Renal cortical epithelial cell (primary cell): Measurements from ENCODE around the gene AGAP1. TPM values are rescaled to one million over a fixed set of nuclear protein-coding genes. Genes with fewer than 3 reads are reported as not detected.

ENCODE experiments used
- DNase-seq: peaks from one replicate; pipeline ENCODE4 v3.0.0-alpha.2; 2011; ENCODE audit warnings: low read depth
- total RNA-seq: library from RNA; depleted of rRNA; stranded (reverse); fragments of >200 nt; gene quantifications from 2 replicates; pipeline ENCODE4 v1.2.3, GENCODE V29; 2014

The AGAP1 gene
- total RNA-seq, 1 donor from 2014 or later = 17.6 TPM

DNA sequence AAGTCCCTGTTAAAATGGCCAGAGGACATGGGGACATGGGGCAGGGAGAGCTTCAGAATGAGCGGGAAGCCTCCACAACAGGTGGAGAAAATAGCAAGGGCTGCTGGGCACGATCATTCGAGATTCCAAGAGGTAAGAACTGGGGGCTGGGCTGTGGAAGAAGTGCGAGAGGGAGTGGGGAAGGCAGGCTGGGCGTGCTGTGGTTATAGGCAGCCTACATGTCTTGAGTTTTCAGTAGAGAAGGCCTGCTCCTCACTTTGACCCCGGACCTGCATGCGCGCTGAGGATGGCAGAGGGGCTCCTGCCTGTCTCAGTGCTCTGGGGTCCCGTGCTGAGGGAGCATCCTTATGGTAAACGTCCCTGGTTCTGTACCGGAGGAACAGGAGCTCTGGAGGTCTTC is 115.5 kb downstream of the AGAP1 start:
- DNase-seq = no peak

DNA sequence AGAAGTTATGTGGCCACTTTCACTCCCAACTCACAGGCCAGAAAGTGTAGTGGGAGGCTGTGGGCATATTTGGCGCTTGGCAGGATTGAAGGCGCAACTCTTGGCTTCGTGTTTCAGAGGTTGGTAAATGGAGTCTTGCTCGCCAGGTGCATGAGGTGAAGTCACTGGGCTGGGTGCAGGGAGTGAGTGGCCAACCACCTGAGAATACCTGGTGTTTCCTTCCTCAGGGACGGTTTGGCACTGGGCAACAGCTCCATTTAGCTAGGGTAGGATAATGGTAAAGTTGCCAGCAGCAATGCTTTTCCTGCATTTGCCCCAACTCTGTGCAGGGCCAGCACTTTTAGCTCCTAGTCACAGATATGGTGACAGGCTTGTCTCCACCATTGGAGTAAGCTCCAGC is 115.9 kb downstream of the AGAP1 start:
- DNase-seq = no peak

DNA sequence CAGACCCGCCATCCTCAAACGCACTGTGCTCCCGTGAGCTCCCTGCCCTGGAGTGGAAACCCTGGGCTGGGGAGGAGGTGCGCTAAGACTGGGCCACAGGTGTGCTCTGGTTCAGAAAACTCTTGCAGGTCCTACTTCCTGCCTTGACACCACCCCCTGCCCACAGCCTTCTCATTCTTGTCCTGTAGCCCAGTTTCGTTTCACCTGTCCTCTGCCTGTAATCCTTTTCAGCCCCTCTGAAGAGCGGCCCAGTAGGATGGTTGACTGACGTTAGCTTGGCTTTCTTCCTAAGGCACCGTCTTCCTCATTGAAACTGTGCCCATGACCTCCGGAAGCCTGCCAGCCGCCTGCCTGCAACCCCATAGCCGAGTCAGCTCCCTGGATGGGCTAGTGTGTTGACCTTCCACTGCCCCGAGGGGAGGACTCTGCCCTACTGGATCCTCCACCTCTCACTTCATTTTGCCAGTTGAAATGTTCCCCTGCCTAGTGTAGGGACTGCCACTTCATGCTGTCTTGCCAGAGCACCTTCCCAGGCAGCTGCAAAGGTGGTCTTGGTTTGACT is 116.9 kb downstream of the AGAP1 start:
- no peak for DNase-seq

DNA sequence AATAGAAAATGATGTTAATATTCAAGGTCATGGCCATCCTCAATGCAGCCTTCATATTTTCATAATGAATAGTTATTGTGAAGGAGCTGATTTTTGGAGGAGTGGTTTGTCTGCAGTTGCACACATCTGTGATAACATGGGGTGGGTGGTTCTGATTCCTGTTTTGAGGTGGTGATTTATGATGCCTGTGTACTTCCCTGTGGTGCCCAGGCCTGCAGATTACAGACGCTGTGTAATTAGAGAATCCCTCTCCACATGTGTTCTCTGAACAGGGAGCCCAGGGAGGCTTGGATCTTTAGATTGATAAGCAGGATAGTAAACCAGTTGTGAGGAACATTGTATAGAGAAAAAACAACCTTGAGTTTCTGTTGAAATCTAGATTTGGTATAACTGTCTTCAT is 117.5 kb downstream of the AGAP1 start:
- no peak for DNase-seq

DNA sequence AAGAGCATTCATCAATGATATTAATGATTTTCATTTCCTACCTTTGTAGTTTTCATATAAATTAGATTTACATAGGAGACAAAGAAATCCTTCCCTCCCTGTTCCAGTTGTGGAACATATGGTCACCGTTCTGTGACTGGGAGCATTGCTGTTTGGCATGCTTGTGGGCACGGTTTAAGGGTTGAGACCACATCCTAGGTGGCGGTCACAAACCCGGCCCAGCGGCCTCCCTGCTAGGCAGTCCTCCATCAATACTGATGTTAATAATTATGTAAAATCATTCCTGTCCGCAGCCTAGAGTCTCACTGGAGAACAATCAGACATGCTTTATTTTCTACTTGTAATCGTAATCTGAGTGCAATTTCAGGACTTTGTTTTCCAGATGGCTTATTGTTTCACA is 117.9 kb downstream of the AGAP1 start:
- DNase-seq = no peak

DNA sequence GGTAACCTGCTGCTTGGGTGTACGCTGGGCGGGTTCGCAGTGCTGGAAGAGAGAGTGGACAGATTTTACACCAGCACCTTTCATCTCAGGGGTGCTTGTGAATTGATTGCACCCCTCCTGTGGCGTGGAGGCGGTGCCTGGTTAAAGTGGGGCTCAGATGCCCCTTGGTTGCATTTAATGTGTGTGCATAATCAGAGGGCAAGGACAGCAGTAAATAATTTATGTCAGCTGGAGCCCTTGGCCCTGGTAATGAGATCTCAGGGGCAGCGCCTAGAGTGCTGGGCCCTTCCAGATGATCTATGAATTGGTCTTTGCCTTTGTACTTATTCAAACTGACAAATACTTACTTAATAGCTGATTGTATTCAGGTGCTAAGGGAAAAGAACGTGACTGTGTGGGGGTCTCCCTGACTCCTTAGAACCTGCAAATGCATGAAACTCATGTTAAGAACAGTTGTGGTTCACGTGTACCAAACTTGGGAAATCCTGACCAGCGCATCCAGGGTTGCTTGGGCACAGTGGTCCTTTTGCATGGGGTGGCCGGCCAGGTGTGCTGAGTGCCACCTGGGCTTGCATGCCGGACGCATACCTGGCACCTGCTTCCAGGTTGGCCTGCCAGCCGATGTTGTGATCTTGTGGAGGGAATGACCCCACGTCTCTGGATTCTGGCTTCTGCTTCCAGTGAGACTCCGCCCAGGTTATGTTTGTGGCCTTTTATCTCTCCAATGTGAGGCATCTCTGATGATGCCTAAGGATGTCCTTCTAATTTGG is 118.5 kb downstream of the AGAP1 start:
- no peak for DNase-seq

DNA sequence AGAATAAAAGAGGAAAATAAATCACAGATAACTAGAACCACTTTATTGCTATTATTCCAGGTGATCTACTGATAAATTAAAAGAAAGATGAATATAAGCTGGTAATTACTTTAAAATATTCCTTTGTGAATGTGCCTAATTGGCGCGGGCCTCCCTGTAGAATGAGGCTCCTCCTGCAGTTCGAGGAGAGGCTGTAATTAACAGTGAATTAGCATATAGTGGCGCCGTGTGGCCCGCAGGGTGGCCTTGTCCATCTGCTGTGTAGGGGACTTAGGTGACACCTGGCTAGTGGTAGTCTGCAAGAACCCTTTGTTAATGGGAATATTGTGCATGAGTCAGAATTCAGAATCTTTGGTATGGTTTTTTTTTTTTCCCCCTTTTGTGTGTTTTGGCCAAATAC is 119.8 kb downstream of the AGAP1 start:
- DNase-seq = no peak

DNA sequence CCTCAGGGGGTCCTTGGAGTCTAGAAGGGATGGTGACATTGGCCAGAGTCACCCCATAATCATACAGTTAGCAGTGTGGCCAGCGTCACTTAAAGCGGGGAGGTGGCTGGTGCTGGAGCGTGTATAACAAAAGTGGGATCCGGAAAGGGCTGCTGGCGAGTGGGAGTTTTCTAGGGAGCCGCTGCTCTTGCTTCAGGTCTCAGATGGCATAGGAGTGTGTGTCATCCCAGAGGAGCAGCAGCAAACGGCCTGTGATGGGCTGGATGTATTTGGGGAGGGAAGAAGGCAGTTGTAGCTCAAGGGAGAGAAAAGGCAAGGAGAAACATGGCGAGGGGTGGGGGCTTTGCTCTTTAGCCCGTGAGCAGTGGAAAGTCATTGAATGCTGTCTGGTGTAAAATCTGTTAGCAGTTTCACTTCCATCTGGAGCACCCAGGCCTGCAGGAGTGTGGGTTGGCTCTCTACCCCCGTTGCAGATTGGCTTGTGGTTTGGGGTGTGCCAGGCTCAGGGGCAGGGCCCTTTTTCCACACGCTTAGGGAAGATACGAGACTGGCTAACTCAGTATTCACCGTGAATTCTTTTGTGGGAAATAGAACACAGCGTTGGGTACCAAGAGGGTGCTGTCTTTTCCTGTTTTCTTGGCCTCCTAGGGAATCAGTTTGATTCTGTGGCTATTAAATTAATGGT is 120.5 kb downstream of the AGAP1 start:
- no peak for DNase-seq

DNA sequence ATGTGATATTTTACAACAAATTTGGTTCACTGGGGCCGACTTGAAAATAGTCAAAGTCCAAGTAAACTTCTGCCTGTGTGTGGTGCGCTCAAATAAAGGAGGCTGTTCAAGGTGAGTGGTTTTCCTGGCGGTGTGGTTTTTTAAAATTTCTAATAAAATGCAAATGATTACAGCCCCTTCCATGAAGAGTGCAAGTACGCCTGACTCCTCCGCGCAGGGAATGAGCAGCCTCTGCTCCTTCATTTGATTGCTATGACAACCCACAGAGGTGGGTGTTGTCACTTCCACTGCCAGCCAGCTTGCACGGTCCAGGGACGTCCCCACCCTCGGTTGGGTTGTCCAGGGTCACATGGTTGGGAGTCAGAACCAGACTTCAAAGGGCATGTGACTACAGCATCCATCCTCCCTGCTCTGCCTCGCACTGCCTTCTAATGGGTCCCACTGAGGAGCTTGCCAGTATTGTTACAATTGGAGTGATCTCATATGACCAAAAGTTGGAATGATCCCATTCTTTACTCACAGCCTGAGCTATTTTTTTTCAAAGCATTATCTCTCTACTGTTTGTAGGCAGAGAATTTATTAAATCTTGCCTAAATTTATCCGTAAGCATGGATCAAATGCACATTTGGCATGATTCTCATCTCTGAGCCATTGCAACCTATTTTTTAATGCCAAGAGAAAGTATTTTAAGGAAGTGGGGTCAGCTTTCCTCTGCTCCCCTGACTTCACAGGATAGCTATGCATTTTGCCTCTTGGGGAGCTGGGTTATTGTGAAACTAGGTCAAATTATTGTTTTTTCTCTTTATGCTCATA is 121.3 kb downstream of the AGAP1 start:
- DNase-seq = peak; percentile 23

DNA sequence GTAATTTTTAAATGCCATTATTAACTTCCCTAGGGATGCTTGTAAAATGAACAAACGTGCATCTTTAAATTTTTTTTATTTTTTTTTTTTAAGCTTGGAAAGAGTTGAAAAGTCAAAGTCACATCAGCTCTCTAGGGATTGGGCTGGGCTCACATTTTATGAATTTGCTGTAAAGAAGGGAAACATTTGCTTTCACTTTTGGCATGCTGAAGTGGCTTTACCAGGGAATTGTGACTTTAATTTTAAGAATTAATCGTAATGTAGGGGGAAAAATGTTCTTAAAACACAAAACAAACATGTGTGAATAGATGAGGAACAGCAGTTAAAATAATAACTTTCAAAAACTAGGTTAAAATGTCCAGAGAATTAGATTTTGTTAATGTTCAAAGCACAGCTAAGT is 123.0 kb downstream of the AGAP1 start:
- DNase-seq = no peak

DNA sequence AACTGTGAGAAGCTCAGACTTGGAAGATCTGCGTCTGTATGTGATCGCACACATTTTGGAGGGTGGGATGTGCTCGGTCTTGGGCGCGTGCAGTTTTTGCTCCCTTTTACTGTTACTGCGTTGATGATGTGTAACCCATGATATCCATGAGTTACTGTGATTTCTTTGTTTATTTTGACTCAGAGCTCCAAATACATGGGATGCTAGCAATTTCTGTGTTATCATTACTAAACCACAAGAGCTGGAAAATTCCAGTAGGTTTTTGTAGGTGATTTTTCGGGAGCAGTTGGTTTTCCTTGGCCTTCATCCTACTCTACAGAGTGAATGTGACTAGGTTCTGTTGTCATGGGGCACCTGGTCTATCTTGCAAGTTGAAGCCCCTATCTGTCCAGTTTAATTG is 124.2 kb downstream of the AGAP1 start:
- DNase-seq = peak; percentile 26

DNA sequence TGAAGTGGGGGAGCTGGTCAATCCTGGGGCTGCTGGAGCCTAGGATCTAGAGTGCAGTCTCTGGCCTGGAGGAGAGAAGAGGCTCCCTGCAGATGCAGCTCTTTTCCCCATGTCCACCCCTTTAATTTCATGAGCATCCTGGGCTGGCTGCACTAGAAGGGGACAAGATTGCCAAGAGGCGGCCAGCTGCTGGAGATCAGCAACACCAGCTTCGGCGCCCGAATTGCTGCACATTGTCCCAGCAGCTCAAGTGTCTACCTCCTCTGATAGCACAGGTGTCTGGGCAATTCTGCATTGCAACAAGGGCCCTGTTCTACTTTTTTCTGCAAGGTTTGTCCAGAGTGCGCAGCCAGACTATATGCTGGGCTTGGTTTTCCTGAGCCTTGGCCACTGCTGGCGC is 125.7 kb downstream of the AGAP1 start:
- DNase-seq = no peak

DNA sequence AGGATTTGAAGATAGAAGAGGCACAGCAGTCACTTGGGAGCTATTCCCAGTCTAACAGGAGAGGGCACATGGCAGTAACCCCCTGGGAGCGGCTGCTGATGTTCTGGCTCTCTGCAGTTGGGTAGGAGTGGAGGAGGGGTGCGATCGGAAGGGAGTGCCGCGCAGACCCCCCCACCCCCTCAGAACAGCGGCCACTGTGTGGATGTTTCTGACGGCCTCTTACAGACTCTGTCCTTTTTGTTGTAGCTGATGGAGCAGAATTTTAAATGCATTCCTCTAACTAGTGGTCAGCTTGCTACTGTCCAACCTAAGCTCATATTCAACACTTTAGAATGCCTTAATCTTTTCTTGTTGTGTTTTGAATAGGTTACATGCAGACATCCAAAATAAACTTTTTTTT is 127.9 kb downstream of the AGAP1 start:
- DNase-seq = no peak

DNA sequence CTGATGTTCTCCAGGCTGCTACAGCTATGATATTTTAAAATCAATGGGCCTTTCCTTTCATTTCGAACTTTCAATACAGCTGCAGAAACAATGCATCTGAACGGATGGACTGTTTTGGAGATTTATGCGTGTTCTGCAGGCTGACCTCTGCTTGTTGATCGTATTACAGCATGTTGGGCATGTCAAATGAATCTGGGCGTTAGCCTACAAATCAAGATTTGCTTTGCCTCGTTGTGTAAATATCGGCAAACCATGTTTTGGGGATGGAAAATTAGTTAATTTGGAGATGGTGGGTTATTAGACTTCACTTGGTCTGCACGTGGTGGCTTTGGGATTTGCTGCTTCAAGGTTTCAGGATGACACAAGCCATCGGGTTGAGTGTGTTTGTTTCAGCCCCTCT is 129.3 kb downstream of the AGAP1 start:
- DNase-seq = no peak

DNA sequence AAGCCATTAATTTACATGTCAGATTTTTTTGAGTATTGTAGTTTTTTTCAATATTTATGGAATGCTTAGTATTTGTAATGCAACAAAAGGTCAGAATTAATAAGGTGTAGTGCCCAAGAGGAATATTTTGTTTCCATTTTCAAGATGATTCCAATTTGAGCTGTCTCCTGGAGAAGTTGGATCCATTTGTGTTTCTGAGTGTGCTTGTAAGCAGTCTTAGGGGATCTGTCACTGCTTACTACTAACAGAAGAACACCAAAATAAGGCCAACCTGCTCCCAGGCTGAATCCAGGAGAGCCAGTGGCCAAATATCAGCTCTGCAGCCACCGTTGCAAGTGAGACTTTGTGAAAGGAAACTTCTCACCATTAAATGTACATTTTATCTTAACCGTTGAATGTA is 129.9 kb downstream of the AGAP1 start:
- no peak for DNase-seq

DNA sequence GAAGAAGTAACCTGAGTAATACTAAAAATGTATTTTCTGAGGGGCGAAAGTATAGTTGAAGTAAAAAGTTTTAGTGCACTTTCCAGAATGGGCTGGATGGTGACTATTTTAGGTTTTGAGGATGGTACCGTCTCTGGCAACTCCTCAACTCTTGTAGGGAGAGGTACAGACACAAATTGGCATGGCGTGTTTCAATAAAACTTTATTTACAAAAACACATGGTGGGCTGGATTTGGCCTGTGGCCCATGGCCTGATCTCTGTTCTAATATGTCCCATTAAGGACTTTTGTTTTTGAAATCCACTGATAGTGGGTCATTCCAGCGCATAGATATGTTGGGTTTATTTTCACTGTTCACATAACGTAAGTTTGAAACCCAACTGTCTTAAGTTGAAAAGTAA is 132.8 kb downstream of the AGAP1 start:
- no peak for DNase-seq

DNA sequence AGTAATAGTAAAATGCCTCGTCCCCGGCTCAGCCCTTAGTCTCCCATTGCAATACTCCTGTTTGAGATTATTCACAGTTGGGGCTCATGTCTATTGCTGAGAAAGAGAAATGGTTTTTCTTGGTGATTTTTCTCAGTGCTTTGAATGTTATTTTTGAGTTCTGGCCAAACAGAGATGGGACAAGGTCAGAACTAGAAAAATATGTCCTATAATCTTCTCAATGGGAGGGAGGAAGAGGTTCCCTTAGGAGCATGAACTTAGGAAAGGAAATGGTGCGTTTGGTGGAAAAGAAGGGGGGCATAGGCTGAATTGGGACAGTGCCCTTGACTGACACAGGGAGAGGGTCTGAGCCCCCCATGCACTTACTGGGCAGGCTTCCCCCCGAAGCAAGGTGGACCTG is 133.8 kb downstream of the AGAP1 start:
- no peak for DNase-seq

DNA sequence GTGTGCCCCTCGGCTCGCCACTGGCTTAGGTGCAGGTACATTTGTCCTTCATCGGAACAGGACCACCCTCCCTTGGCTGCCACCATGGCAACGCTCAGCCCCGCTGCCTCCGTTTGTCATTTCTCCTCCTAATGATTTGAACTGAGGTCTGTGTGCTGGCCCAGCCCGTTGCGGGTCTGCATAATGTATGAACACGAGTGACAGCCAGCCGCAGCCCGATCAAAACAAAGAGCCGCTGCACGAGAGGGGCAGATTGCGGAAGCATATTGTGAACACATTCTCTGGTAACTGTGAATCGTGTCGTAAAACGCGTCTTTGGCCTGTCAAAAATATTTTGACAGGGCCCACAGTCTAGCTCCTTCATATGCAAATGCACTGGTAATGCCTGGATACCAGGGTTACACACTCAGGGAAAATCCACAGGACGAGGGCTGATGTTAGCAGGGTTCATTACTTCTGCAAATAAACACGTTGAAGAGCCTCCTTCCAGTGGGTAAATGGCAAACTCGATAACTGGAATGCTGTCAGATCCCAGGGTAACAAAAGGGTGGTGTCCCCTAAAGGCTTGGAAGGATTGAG is 137.0 kb downstream of the AGAP1 start:
- DNase-seq = no peak

DNA sequence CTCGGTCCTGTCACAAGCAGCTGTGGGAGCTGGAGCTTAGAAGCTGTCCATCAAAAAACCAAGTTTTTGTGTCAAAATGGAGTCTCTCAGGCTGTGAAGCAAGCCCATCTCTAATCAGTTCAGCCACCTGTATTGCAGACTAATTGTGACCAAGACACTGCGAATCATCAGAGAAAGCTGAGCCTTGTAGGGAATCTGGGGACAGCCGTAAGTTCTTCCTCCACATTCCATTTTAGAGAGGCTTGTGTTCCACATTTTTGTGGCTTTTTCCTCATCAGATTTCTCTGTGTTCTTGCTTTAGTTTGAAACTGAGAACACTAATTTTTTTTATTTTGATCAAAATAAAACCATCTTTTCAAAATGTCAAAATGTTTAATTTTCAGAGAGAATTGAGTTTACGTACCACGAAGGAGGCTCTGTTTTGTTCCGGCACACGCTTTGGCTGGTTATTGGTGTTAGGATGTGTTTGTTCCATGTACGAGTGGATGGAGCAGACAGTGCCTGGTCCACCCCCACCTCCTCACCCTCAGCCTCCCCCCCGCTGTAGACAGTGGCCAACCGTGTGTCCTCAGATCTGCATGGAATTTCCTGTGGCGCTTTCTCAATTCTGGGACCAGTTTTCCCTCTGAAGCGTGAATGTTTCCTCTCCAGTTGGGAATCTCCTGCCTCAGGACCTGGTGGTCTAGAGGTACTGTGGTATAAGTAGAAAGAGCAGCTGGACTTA is 140.8 kb downstream of the AGAP1 start:
- DNase-seq = peak; percentile 9

DNA sequence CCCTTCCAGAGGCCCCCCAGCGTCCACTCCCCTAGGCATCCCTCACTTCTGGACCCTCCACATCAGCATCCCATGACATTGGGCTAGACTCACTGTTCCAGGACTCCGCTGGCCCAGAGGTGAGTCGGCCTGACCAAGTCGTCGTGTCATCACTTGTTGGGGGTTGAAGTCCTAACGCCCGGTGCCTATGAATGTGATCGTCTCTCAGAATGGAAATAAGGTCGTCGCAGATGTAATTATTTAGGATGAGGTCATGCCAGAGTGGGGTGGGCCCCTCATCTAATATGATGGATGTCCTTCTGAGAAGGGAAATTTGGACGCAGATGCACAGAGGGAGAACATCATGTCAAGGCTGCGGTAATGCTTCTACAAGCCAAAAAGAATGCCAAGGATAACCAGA is 142.7 kb downstream of the AGAP1 start:
- no peak for DNase-seq

DNA sequence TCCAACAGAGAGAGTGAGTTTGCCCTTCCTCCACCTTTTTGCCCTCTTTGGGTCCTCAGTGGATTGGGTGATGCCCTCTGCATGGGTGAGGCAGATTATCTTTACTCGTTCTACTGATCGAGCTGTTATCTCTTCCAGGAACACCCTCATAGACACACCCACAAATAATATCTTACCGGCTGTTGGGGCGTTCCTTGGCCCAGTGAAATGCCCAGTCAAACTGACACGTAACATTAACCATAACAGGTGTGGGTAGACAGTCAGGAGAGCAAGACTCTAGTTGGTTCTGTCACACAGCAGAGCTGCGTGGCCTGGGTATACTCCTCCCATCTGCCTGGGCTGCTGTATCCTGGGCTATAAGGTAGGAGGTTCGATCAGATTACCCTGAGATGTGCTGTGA is 144.1 kb downstream of the AGAP1 start:
- no peak for DNase-seq
